Measurements from ENCODE around the gene NEO1. TPM values are rescaled to one million over a fixed set of nuclear protein-coding genes. Genes with fewer than 3 reads are reported as not detected.

The NEO1 gene
- polyA plus RNA-seq (2011; rRNA removed) (29.1 and 40.6 TPM in 2 replicates), polyA plus RNA-seq (2017; fragmentation: RNase III; extraction: RNeasy Plus Mini Kit Qiagen cat#74134 plus additional on column Dnase treatment) (26.8 to 35.1 TPM (median 30.3 TPM) in 3 replicates), polyA minus RNA-seq (2011; rRNA and poly(A)+ RNA removed) (48.4 and 58.4 TPM in 2 replicates)
- 14.9 and 16.2 TPM in 2 replicates for polyA plus RNA-seq (2012; cell fraction: cytosol; rRNA removed)
- polyA plus RNA-seq (2012; cell fraction: nucleus; rRNA removed): 37.6 and 39.2 TPM in 2 replicates

- H3K4me1 ChIP-seq: peaks cover 13% of the 10 kb centered on the region
- peak within 1 kb of the TSS; percentile 88 to 91 for H3K27ac ChIP-seq
- peak within 1 kb of the TSS; percentile 92 for H3K4me2 ChIP-seq
- ChIA-PET POLR2A (interaction anchor here (1.0 kb wide), 1 partner anchor 29 kb away, joined by 4 read pairs; no protein-coding TSS in a partner anchor), CTCF (interaction anchor here (1.1 to 1.5 kb wide), 8 partner anchors 11 to 266 kb away, joined by 3 to 6 read pairs (median 4); no protein-coding TSS in a partner anchor)
- no peak for FAIRE-seq
- peak; percentile 80 to 88 for ATAC-seq
- peak; percentile 77 to 87 for DNase-seq (ENCODE audit: low read depth in 1 of 2, low spot score in 1 of 2)
- 2% methylated on average over 23 of the region's 108 CpGs for WGBS (ENCODE audit: missing lambda C conversion rate)
- H3K4me3 ChIP-seq: peak within 1 kb of the TSS; percentile 89
- no peaks in the 10 kb centered on the region for H3K9me3 ChIP-seq
- TF ChIP-seq REST (IDR thresholded peaks at IDR 0.05) (no peak), HOXA7 (CRISPR knock-in tag; IDR thresholded peaks at IDR 0.05) (no peak), ZSCAN20 (CRISPR knock-in tag; IDR thresholded peaks at IDR 0.05) (no peak), KDM5A (IDR thresholded peaks at IDR 0.05) (no peak), BHLHE40 (IDR thresholded peaks at IDR 0.05; ENCODE audit: low read depth, low read length) (no peak), EHMT2 (IDR thresholded peaks at IDR 0.05; ENCODE audit: low read depth) (no peak), JUN (IDR thresholded peaks at IDR 0.05) (peak; percentile 69 to 77; a peak in 4 of 5 replicates), MAZ (IDR thresholded peaks at IDR 0.05; ENCODE audit: borderline replicate concordance, low read depth, low read length) (no peak), CHD4 (IDR thresholded peaks at IDR 0.05; ENCODE audit: borderline replicate concordance) (no peak), RFX5 (IDR thresholded peaks at IDR 0.05) (0 out of 2 replicates have a peak, but pooled peaks have one; percentile 51), FOXS1 (CRISPR knock-in tag; IDR thresholded peaks at IDR 0.05) (no peak), CHD2 (IDR thresholded peaks at IDR 0.05; ENCODE audit: low read length, partially characterized antibody) (no peak), POLR2AphosphoS2 (conservative IDR thresholded peaks at IDR 0.05; ENCODE audit: low read length) (no peak), PHF8 (IDR thresholded peaks at IDR 0.05; ENCODE audit: borderline replicate concordance, low read depth) (peak; percentile 84), RNF2 (IDR thresholded peaks at IDR 0.05; ENCODE audit: borderline replicate concordance, low read depth) (no peak), PBX3 (IDR thresholded peaks at IDR 0.05) (no peak), TP53 (CRISPR knock-in tag; IDR thresholded peaks at IDR 0.05) (no peak), GATA3 (IDR thresholded peaks at IDR 0.05; ENCODE audit: borderline replicate concordance) (no peak), HDAC2 (IDR thresholded peaks at IDR 0.05) (no peak), ZFP36 (IDR thresholded peaks at IDR 0.05; ENCODE audit: borderline replicate concordance, partially characterized antibody) (no peak), HOXB13 (CRISPR knock-in tag; IDR thresholded peaks at IDR 0.05; ENCODE audit: low read depth) (no peak), ZNF302 (CRISPR knock-in tag; IDR thresholded peaks at IDR 0.05) (no peak), MAX (IDR thresholded peaks at IDR 0.05) (peak; percentile 53; the same call in 1 of the 2 replicates), EHF (CRISPR knock-in tag; IDR thresholded peaks at IDR 0.05) (no peak), CBX8 (IDR thresholded peaks at IDR 0.05) (no peak), RAD21 (conservative IDR thresholded peaks at IDR 0.05 in 1 of 2, IDR thresholded peaks at IDR 0.05 in 1 of 2) (no peak), SMC3 (IDR thresholded peaks at IDR 0.05) (0 out of 3 replicates have a peak, but pooled peaks have one; percentile 20), HMGXB4 (CRISPR knock-in tag; IDR thresholded peaks at IDR 0.05; ENCODE audit: borderline replicate concordance) (peak; percentile 79)
- TF ChIP-seq, protein P1, sequence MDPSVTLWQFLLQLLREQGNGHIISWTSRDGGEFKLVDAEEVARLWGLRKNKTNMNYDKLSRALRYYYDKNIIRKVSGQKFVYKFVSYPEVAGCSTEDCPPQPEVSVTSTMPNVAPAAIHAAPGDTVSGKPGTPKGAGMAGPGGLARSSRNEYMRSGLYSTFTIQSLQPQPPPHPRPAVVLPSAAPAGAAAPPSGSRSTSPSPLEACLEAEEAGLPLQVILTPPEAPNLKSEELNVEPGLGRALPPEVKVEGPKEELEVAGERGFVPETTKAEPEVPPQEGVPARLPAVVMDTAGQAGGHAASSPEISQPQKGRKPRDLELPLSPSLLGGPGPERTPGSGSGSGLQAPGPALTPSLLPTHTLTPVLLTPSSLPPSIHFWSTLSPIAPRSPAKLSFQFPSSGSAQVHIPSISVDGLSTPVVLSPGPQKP (IDR thresholded peaks at IDR 0.05; ENCODE audit: low read depth, low read length): no peak
- TF ChIP-seq, protein P2, sequence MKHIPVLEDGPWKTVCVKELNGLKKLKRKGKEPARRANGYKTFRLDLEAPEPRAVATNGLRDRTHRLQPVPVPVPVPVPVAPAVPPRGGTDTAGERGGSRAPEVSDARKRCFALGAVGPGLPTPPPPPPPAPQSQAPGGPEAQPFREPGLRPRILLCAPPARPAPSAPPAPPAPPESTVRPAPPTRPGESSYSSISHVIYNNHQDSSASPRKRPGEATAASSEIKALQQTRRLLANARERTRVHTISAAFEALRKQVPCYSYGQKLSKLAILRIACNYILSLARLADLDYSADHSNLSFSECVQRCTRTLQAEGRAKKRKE (CRISPR knock-in tag; IDR thresholded peaks at IDR 0.05; ENCODE audit: low read depth): no peak
Measured at GRCh38 chr15:73051807-73052652, at the start of gene NEO1. Gene NEO1, plus strand, starts transcription at chr15:73052463. Its CDS starts 213 bp downstream, at chr15:73052676.
